ENCODE measurements around the gene FGF7. TPM values are rescaled to one million over a fixed set of nuclear protein-coding genes. Genes with fewer than 3 reads are reported as not detected.

FGF7 gene
- total RNA-seq, 5 donors from 2014 or later (not counting 1 experiment from before 2014, with no cell fraction given): 0.19 to 0.46 (median 0.20) TPM; not detected in 2

DNA sequence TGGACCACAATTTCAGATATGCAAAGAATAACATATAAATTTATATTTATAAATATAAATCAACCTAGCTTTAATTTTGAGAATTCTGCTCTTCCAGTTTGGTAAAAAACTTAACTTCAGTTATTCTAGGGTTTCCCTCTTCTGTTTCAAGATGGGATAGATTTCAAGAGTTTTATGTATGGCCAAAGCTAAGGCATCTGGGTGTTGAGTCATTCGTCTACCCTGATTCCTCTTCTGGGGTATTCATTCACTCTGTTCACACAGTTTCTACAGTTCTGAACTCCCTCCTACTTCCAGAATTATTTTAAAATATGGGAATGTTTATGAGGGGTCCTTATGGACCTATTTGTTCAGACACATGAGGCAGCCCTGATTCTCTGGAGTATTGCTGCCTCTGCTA is 4.2 kb upstream of the FGF7 start:
- WGBS (ENCODE audit: insufficient coverage): no CpG with 5 or more reads among the region's 1 CpG
- H3K9me3 Mint-ChIP-seq: no peaks in the 10 kb centered on the region
- CTCF ChIA-PET: no interaction called here
- POLR2A ChIA-PET: no interaction called here
- H3K4me3 Mint-ChIP-seq: no peak overlapping the region
- Histone ChIP-seq H3K4me1 (ENCODE audit: control insufficient read depth in 1 of 2, extremely low read depth in 1 of 2, insufficient read depth in 2 of 2, low read length in 2 of 2) (no peaks in the 10 kb centered on the region), H3K27ac (ENCODE audit: low read length) (no peak overlapping the region), H3K27me3 (replicated peaks in 1 of 2; ENCODE audit: control insufficient read depth in 2 of 2, extremely low read depth in 1 of 2, insufficient read depth in 2 of 2, low read length in 1 of 2) (peaks cover 0 to 4% of the 10 kb centered on the region in 2 experiments), H3K36me3 (ENCODE audit: control insufficient read depth in 2 of 2, extremely low read depth in 1 of 2, insufficient read depth in 1 of 2, low read length in 1 of 2) (no peaks in the 10 kb centered on the region), H3K4me3 (ENCODE audit: control insufficient read depth in 1 of 2, extremely low read depth in 1 of 2, low read length in 1 of 2) (no peak overlapping the region), H3K9me3 (no peaks in the 10 kb centered on the region)
- DNase-seq (no peak), ATAC-seq (replicated peaks in 1 of 4) (no peak)
- peaks cover 17 to 22% of the 10 kb centered on the region in 2 donors for H3K27me3 Mint-ChIP-seq
- H3K36me3 Mint-ChIP-seq: no peaks in the 10 kb centered on the region
- H3K4me1 Mint-ChIP-seq: peaks cover 3 to 7% (median 5%) of the 10 kb centered on the region in 3 donors
- no peak overlapping the region for H3K27ac Mint-ChIP-seq

DNA sequence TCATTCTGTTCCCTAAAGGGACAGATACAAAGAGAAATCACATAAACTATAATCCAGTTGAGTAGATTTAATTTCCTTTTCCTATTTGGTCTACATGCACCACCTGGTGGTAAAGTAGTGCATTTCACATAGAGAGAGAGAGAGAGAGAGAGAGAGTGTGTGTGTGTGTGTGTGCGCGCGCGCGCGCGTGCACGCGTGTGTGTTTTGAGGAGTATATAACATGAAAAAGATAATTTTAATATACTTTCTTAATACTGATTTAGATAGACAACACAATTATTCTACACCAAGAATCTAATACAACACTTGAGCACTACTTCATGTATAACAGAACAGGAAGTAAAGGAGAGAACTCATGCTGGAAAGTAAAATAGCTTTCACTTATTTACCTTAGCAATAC is 1.1 kb upstream of the FGF7 start:
- DNase-seq (peak in 27 of 35 experiments; percentile 1 to 62 (median 15)), ATAC-seq (replicated peaks in 1 of 4) (peak in 3 of 4 experiments; percentile 38 to 56 (median 43))
- peaks cover 3 to 7% (median 5%) of the 10 kb centered on the region in 3 donors for H3K4me1 Mint-ChIP-seq
- H3K27ac Mint-ChIP-seq: peak overlapping the region in 1 of 2 donors; percentile 40
- H3K27me3 Mint-ChIP-seq: peaks cover 0 to 3% of the 10 kb centered on the region in 2 donors
- Histone ChIP-seq H3K9me3 (no peaks in the 10 kb centered on the region), H3K4me1 (ENCODE audit: control insufficient read depth in 1 of 2, extremely low read depth in 1 of 2, insufficient read depth in 2 of 2, low read length in 2 of 2) (no peaks in the 10 kb centered on the region), H3K4me3 (ENCODE audit: control insufficient read depth in 1 of 2, extremely low read depth in 1 of 2, low read length in 1 of 2) (no peak overlapping the region), H3K36me3 (ENCODE audit: control insufficient read depth in 2 of 2, extremely low read depth in 1 of 2, insufficient read depth in 1 of 2, low read length in 1 of 2) (no peaks in the 10 kb centered on the region), H3K27ac (ENCODE audit: low read length) (no peak overlapping the region), H3K27me3 (replicated peaks in 1 of 2; ENCODE audit: control insufficient read depth in 2 of 2, extremely low read depth in 1 of 2, insufficient read depth in 2 of 2, low read length in 1 of 2) (peaks cover 0 to 2% of the 10 kb centered on the region in 2 experiments)
- H3K4me3 Mint-ChIP-seq: peak overlapping the region in 2 of 3 donors; percentile 10 to 34
- no peaks in the 10 kb centered on the region for H3K9me3 Mint-ChIP-seq
- H3K36me3 Mint-ChIP-seq: no peaks in the 10 kb centered on the region
- ChIA-PET CTCF (interaction anchor here (0.7 to 2.7 kb wide), 9 partner anchors 8 to 894 kb away, joined by 3 to 40 read pairs (median 4); no protein-coding TSS in a partner anchor), POLR2A (no interaction called here)
- WGBS (ENCODE audit: insufficient coverage): no CpG with 5 or more reads among the region's 9 CpGs

DNA sequence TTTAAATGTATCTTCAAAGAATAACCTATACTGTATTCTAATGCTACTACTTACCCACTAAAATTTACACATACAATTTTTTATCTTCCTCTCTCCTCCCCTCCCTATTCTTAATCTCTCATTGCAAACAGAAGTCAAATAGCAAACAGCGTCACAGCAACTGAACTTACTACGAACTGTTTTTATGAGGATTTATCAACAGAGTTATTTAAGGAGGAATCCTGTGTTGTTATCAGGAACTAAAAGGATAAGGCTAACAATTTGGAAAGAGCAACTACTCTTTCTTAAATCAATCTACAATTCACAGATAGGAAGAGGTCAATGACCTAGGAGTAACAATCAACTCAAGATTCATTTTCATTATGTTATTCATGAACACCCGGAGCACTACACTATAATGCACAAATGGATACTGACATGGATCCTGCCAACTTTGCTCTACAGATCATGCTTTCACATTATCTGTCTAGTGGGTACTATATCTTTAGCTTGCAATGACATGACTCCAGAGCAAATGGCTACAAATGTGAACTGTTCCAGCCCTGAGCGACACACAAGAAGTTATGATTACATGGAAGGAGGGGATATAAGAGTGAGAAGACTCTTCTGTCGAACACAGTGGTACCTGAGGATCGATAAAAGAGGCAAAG is 984 bp downstream of the FGF7 start:
- no peaks in the 10 kb centered on the region for H3K9me3 Mint-ChIP-seq
- H3K9me3 ChIP-seq: no peaks in the 10 kb centered on the region
- H3K4me3 ChIP-seq (ENCODE audit: control insufficient read depth in 1 of 2, extremely low read depth in 1 of 2, low read length in 1 of 2): no peak overlapping the region
- no peaks in the 10 kb centered on the region for H3K27me3 Mint-ChIP-seq
- no peak overlapping the region for H3K27ac Mint-ChIP-seq
- H3K4me1 Mint-ChIP-seq: peaks cover 3 to 7% (median 5%) of the 10 kb centered on the region in 3 donors
- no peaks in the 10 kb centered on the region for H3K4me1 ChIP-seq (ENCODE audit: control insufficient read depth in 1 of 2, extremely low read depth in 1 of 2, insufficient read depth in 2 of 2, low read length in 2 of 2)
- no peaks in the 10 kb centered on the region for H3K36me3 Mint-ChIP-seq
- ChIA-PET CTCF (interaction anchor here in 1 of 2 donors (0.6 kb wide), 1 partner anchor 148 kb away, joined by 9 read pairs; no protein-coding TSS in a partner anchor), POLR2A (no interaction called here)
- H3K27ac ChIP-seq (ENCODE audit: low read length): no peak overlapping the region
- H3K27me3 ChIP-seq (replicated peaks in 1 of 2; ENCODE audit: control insufficient read depth in 2 of 2, extremely low read depth in 1 of 2, insufficient read depth in 2 of 2, low read length in 1 of 2): no peaks in the 10 kb centered on the region
- no CpG with 5 or more reads among the region's 6 CpGs for WGBS (ENCODE audit: insufficient coverage)
- H3K4me3 Mint-ChIP-seq: no peak overlapping the region
- DNase-seq: no peak
- ATAC-seq (replicated peaks in 1 of 4): no peak
- H3K36me3 ChIP-seq (ENCODE audit: control insufficient read depth in 2 of 2, extremely low read depth in 1 of 2, insufficient read depth in 1 of 2, low read length in 1 of 2): no peaks in the 10 kb centered on the region

DNA sequence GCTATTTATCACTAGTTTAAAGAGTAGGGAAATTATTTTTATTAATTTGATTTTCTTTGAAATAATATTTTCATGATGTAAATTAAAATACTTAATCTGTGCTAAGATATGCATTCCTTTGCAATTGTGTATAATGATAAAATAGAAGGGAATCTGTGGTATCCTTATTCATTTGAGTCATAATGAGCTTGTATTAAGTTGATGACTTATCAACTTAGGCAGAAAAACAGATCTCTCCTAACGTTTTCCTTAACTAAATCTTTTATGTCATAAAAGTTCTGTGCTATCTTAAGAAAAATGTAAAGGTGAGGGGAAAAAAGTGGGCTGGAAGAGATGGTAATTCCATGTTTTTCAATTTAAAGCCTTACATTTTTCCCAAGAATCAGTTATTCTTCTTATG is 1.9 kb downstream of the FGF7 start:
- no peaks in the 10 kb centered on the region for H3K4me1 ChIP-seq (ENCODE audit: control insufficient read depth in 1 of 2, extremely low read depth in 1 of 2, insufficient read depth in 2 of 2, low read length in 2 of 2)
- Mint-ChIP-seq H3K4me1 (peaks cover 3 to 7% (median 5%) of the 10 kb centered on the region in 3 donors), H3K27ac (no peak overlapping the region), H3K9me3 (no peaks in the 10 kb centered on the region), H3K4me3 (no peak overlapping the region), H3K36me3 (no peaks in the 10 kb centered on the region), H3K27me3 (no peaks in the 10 kb centered on the region)
- H3K27ac ChIP-seq (ENCODE audit: low read length): no peak overlapping the region
- H3K27me3 ChIP-seq (replicated peaks in 1 of 2; ENCODE audit: control insufficient read depth in 2 of 2, extremely low read depth in 1 of 2, insufficient read depth in 2 of 2, low read length in 1 of 2): no peaks in the 10 kb centered on the region
- ATAC-seq (replicated peaks in 1 of 4) (no peak), DNase-seq (no peak)
- WGBS (ENCODE audit: insufficient coverage): no CpG with 5 or more reads among the region's 1 CpG
- no peaks in the 10 kb centered on the region for H3K9me3 ChIP-seq
- CTCF ChIA-PET: interaction anchor here in 1 of 2 donors (0.6 kb wide), 1 partner anchor 23 kb away, joined by 3 read pairs; no protein-coding TSS in a partner anchor
- no peaks in the 10 kb centered on the region for H3K36me3 ChIP-seq (ENCODE audit: control insufficient read depth in 2 of 2, extremely low read depth in 1 of 2, insufficient read depth in 1 of 2, low read length in 1 of 2)
- POLR2A ChIA-PET: no interaction called here
- no peak overlapping the region for H3K4me3 ChIP-seq (ENCODE audit: control insufficient read depth in 1 of 2, extremely low read depth in 1 of 2, low read length in 1 of 2)

DNA sequence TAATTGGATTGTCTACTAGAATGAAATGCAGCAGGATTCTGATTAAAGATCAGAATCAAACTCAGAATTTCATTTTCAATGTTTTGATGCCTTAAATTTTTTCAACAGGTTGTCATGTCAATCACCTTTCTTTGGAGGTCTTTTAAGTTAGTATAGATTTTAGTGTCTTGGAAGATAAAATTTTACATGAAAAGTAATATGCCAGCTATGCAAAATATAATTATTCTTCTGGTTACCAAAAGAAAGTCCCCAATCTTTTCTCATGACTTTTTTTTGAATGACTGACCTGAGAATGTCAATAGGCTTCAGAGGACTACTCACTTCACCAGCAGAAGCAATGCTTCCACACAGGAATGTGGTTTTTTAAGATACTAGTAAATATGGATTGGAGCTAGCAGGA is 4.3 kb downstream of the FGF7 start:
- DNase-seq (no peak), ATAC-seq (replicated peaks in 1 of 4) (no peak)
- no peaks in the 10 kb centered on the region for H3K9me3 Mint-ChIP-seq
- Histone ChIP-seq H3K4me1 (ENCODE audit: control insufficient read depth in 1 of 2, extremely low read depth in 1 of 2, insufficient read depth in 2 of 2, low read length in 2 of 2) (no peaks in the 10 kb centered on the region), H3K9me3 (no peaks in the 10 kb centered on the region), H3K36me3 (ENCODE audit: control insufficient read depth in 2 of 2, extremely low read depth in 1 of 2, insufficient read depth in 1 of 2, low read length in 1 of 2) (no peaks in the 10 kb centered on the region), H3K4me3 (ENCODE audit: control insufficient read depth in 1 of 2, extremely low read depth in 1 of 2, low read length in 1 of 2) (no peak overlapping the region), H3K27me3 (replicated peaks in 1 of 2; ENCODE audit: control insufficient read depth in 2 of 2, extremely low read depth in 1 of 2, insufficient read depth in 2 of 2, low read length in 1 of 2) (no peaks in the 10 kb centered on the region), H3K27ac (ENCODE audit: low read length) (no peak overlapping the region)
- no peaks in the 10 kb centered on the region for H3K4me1 Mint-ChIP-seq
- ChIA-PET CTCF (no interaction called here), POLR2A (no interaction called here)
- no peak overlapping the region for H3K4me3 Mint-ChIP-seq
- no peak overlapping the region for H3K27ac Mint-ChIP-seq
- no peaks in the 10 kb centered on the region for H3K27me3 Mint-ChIP-seq
- H3K36me3 Mint-ChIP-seq: no peaks in the 10 kb centered on the region

- Histone ChIP-seq H3K4me1 (ENCODE audit: control insufficient read depth in 1 of 2, extremely low read depth in 1 of 2, insufficient read depth in 2 of 2, low read length in 2 of 2) (no peaks in the 10 kb centered on the region), H3K27ac (ENCODE audit: low read length) (no peak overlapping the region), H3K4me3 (ENCODE audit: control insufficient read depth in 1 of 2, extremely low read depth in 1 of 2, low read length in 1 of 2) (no peak overlapping the region), H3K27me3 (replicated peaks in 1 of 2; ENCODE audit: control insufficient read depth in 2 of 2, extremely low read depth in 1 of 2, insufficient read depth in 2 of 2, low read length in 1 of 2) (no peaks in the 10 kb centered on the region), H3K36me3 (ENCODE audit: control insufficient read depth in 2 of 2, extremely low read depth in 1 of 2, insufficient read depth in 1 of 2, low read length in 1 of 2) (no peaks in the 10 kb centered on the region), H3K9me3 (no peaks in the 10 kb centered on the region)
- WGBS (ENCODE audit: insufficient coverage): no CpG with 5 or more reads among the region's 5 CpGs
- CTCF ChIA-PET: interaction anchor here in 1 of 2 donors (0.6 kb wide), 1 partner anchor 29 kb away, joined by 4 read pairs; no protein-coding TSS in a partner anchor
- H3K27ac Mint-ChIP-seq: no peak overlapping the region
- ATAC-seq (replicated peaks in 1 of 4) (no peak), DNase-seq (no peak)
- no peaks in the 10 kb centered on the region for H3K36me3 Mint-ChIP-seq
- no peaks in the 10 kb centered on the region for H3K27me3 Mint-ChIP-seq
- POLR2A ChIA-PET: no interaction called here
- no peaks in the 10 kb centered on the region for H3K4me1 Mint-ChIP-seq
- no peak overlapping the region for H3K4me3 Mint-ChIP-seq
- no peaks in the 10 kb centered on the region for H3K9me3 Mint-ChIP-seq
These were observed 5.5 kb downstream of the FGF7 start for GRCh38 chr15:49428409-49429095.

All from T-cell (primary cell).